ENCODE data around the gene RHEB. TPM values are rescaled to one million over a fixed set of nuclear protein-coding genes. Genes with fewer than 3 reads are reported as not detected.

The RHEB gene
- polyA plus RNA-seq, 1 of the 3 experiments (the other 2 are of a cell fraction): 87.3 TPM

- H3K9ac ChIP-seq: peak overlapping the region; percentile 1; the same call in 1 of the 2 replicates
- peaks cover 19% of the 10 kb centered on the region for H3F3A ChIP-seq (replicated peaks; ENCODE audit: insufficient read depth)
- peak; percentile 77 for DNase-seq
- H3K4me1 ChIP-seq (ENCODE audit: control insufficient read depth in 1 of 2, insufficient read depth in 2 of 2, low read depth in 1 of 2, low read length in 1 of 2): peaks cover 0 to 14% of the 10 kb centered on the region in 2 experiments; a peak in 1 of 4 replicates
- CTCF ChIA-PET: interaction anchor here (0.9 to 3.2 kb wide), 12 partner anchors 11 to 323 kb away, joined by 3 to 13 read pairs (median 4); no protein-coding TSS in a partner anchor
- H3K79me2 ChIP-seq (ENCODE audit: insufficient read depth): no peaks in the 10 kb centered on the region
- POLR2A ChIA-PET: interaction anchor here (0.8 kb wide), 1 partner anchor 13 kb away, joined by 3 read pairs; no protein-coding TSS in a partner anchor
- no peaks in the 10 kb centered on the region for H4K20me1 ChIP-seq (ENCODE audit: insufficient read depth)
- H3K9me2 ChIP-seq: no peaks in the 10 kb centered on the region
- H3K27ac ChIP-seq (ENCODE audit: low read depth in 2 of 2, low read length in 1 of 2): peak overlapping the region; percentile 44 to 54; a peak in 3 of 4 replicates
- TF ChIP-seq TEAD4 (IDR thresholded peaks at IDR 0.05; ENCODE audit: borderline replicate concordance, insufficient read depth) (peak; percentile 52; the same call in 1 of the 2 replicates), ZBTB33 (IDR thresholded peaks at IDR 0.05; ENCODE audit: borderline replicate concordance, low read depth) (no peak), NRF1 (IDR thresholded peaks at IDR 0.05; ENCODE audit: low read depth, low read length) (peak; percentile 17; the same call in 1 of the 2 replicates), USF1 (IDR thresholded peaks at IDR 0.05; ENCODE audit: borderline replicate concordance, low read depth) (no peak), EP300 (IDR thresholded peaks at IDR 0.05; ENCODE audit: borderline replicate concordance in 1 of 2, low read depth in 1 of 2, low read length in 1 of 2) (peak in 1 of 2 experiments; percentile 31; a peak in 1 of 4 replicates), RFX5 (IDR thresholded peaks at IDR 0.05; ENCODE audit: low read length) (0 out of 2 replicates have a peak, but pooled peaks have one; percentile 12), GATA2 (CRISPR knock-in tag; IDR thresholded peaks at IDR 0.05) (no peak), CTCF (IDR thresholded peaks at IDR 0.05) (peak; percentile 44), PBX3 (IDR thresholded peaks at IDR 0.05) (peak; percentile 30; the same call in 1 of the 2 replicates), USF2 (IDR thresholded peaks at IDR 0.05; ENCODE audit: borderline replicate concordance, low read depth, low read length) (no peak), RAD21 (IDR thresholded peaks at IDR 0.05; ENCODE audit: low read length) (peak; percentile 53), SMC3 (IDR thresholded peaks at IDR 0.05; ENCODE audit: low read depth, low read length) (peak; percentile 34), YY1 (IDR thresholded peaks at IDR 0.05; ENCODE audit: low read depth) (no peak), TCF12 (IDR thresholded peaks at IDR 0.05) (peak; percentile 46; the same call in 1 of the 2 replicates), FOSL2 (IDR thresholded peaks at IDR 0.05; ENCODE audit: borderline replicate concordance, low read depth) (peak; percentile 34; the same call in 1 of the 2 replicates), FOXJ3 (CRISPR knock-in tag; IDR thresholded peaks at IDR 0.05) (no peak), MEF2A (IDR thresholded peaks at IDR 0.05; ENCODE audit: borderline replicate concordance, low read depth) (no peak), EZH2phosphoT487 (IDR thresholded peaks at IDR 0.05; ENCODE audit: borderline replicate concordance, low read depth) (no peak), RXRA (IDR thresholded peaks at IDR 0.05; ENCODE audit: borderline replicate concordance, low read depth) (peak; percentile 43; the same call in 1 of the 2 replicates), MAX (IDR thresholded peaks at IDR 0.05; ENCODE audit: low read depth) (peak; percentile 94), CHD2 (IDR thresholded peaks at IDR 0.05; ENCODE audit: low read length, partially characterized antibody) (peak; percentile 19), MXI1 (IDR thresholded peaks at IDR 0.05; ENCODE audit: low read depth, low read length) (peak; percentile 72), POLR2AphosphoS5 (IDR thresholded peaks at IDR 0.05; ENCODE audit: low read depth, low read length) (no peak), FOXM1 (IDR thresholded peaks at IDR 0.05; ENCODE audit: low read depth) (no peak), SIN3A (IDR thresholded peaks at IDR 0.05; ENCODE audit: borderline replicate concordance, low read depth, low read length) (0 out of 2 replicates have a peak, but pooled peaks have one; percentile 16), ELF1 (IDR thresholded peaks at IDR 0.05) (no peak)
- H3K9me3 ChIP-seq: no peaks in the 10 kb centered on the region
- H3K36me3 ChIP-seq (replicated peaks in 1 of 2; ENCODE audit: control insufficient read depth in 1 of 2, insufficient read depth in 2 of 2, low read length in 1 of 2): peaks cover 3 to 14% of the 10 kb centered on the region in 2 experiments
- H2AFZ ChIP-seq (ENCODE audit: low read depth): peak overlapping the region; percentile 78
- no peaks in the 10 kb centered on the region for H3K27me3 ChIP-seq (ENCODE audit: insufficient read depth)
- peak overlapping the region; percentile 23 to 42; a peak in 3 of 4 replicates for H3K4me3 ChIP-seq (ENCODE audit: low read depth in 2 of 2, low read length in 1 of 2)
- 14% methylated on average over 25 of the region's 25 CpGs for WGBS (ENCODE audit: low lambda C conversion rate)
- H3K4me2 ChIP-seq: peak overlapping the region; percentile 72
Measured at GRCh38 chr7:151459726-151460473, 59.8 kb downstream of the RHEB start.
